Left ventricle myocardium inferior (tissue), 1 donor: ENCODE results near the gene CRYL1. TPM values are rescaled to one million over a fixed set of nuclear protein-coding genes. Genes with fewer than 3 reads are reported as not detected.

Experiments used
- DNase-seq: peaks from one replicate; pipeline ENCODE4 v3.0.0-alpha.2; 2020
- H3K27ac ChIP-seq: fragments of 200-600 bp; replicated peaks from 2 replicates; pipeline ENCODE4 v1.8.0; 2021
- H3K27me3 ChIP-seq: fragments of 200-600 bp; 2 replicates; pipeline ENCODE4 v1.8.0; 2021; ENCODE audit warnings: low read depth
- H3K36me3 ChIP-seq: fragments of 200-600 bp; 2 replicates; pipeline ENCODE4 v1.8.0; 2021
- H3K4me1 ChIP-seq: fragments of 200-600 bp; 2 replicates; pipeline ENCODE4 v1.8.0; 2021
- H3K4me3 ChIP-seq: fragments of 200-600 bp; 2 replicates; pipeline ENCODE4 v1.8.0; 2021; ENCODE audit warnings: mild to moderate bottlenecking, moderate library complexity
- H3K9me3 ChIP-seq: fragments of 200-600 bp; replicated peaks from 2 replicates; pipeline ENCODE4 v1.8.0; 2021
- CTCF ChIP-seq: fragments of 200-600 bp; IDR thresholded peaks from 2 replicates; pipeline ENCODE4 v1.8.0; 2021; ENCODE audit warnings: antibody characterized with exemption, mild to moderate bottlenecking, borderline replicate concordance
- intact Hi-C: fragments of 100-400 bp; cut with micrococcal nuclease; formaldehyde crosslinking; loops from one replicate; pipeline ENCODE4 v1.11.0; 2022
- total RNA-seq: library from RNA; stranded (reverse); fragmentation: NEBNext Ultra II Directional; extraction: Animal tissue kit (Norgen Biotek cat#: 25700); gene quantifications from one replicate; pipeline ENCODE4 v1.2.1, GENCODE V29; 2021
- donor health status: DM: no; HTN: yes; CAD: no; lungs with severe emphysema.

CRYL1 gene
- total RNA-seq, 1 donor from 2014 or later: 20.5 TPM

GRCh38 chr13:20408181-20408580, 117.5 kb downstream of the CRYL1 start:
- Histone ChIP-seq H3K9me3 (no peaks in the 10 kb centered on the region), H3K27ac (no peak overlapping the region), H3K4me1 (no peaks in the 10 kb centered on the region), H3K36me3 (peaks cover 18% of the 10 kb centered on the region), H3K4me3 (no peak overlapping the region), H3K27me3 (no peaks in the 10 kb centered on the region)
- intact Hi-C loops: no loop called here
- TF ChIP-seq CTCF: no peak
- no peak for DNase-seq

GRCh38 chr13:20407759-20408158, 117.9 kb downstream of the CRYL1 start:
- TF ChIP-seq CTCF: no peak
- Histone ChIP-seq H3K36me3 (peaks cover 22% of the 10 kb centered on the region), H3K4me1 (no peaks in the 10 kb centered on the region), H3K9me3 (no peaks in the 10 kb centered on the region), H3K27me3 (no peaks in the 10 kb centered on the region), H3K27ac (no peak overlapping the region), H3K4me3 (no peak overlapping the region)
- intact Hi-C loops: no loop called here
- DNase-seq: no peak

GRCh38 chr13:20405691-20406090, 120.0 kb downstream of the CRYL1 start:
- no peak for TF ChIP-seq CTCF
- no peak for DNase-seq
- H3K4me3 ChIP-seq: no peak overlapping the region
- H3K27me3 ChIP-seq: no peaks in the 10 kb centered on the region
- H3K36me3 ChIP-seq: peaks cover 24% of the 10 kb centered on the region
- no peaks in the 10 kb centered on the region for H3K4me1 ChIP-seq
- intact Hi-C loops: no loop called here
- H3K9me3 ChIP-seq: no peaks in the 10 kb centered on the region
- H3K27ac ChIP-seq: no peak overlapping the region

GRCh38 chr13:20404488-20405222, 121.0 kb downstream of the CRYL1 start:
- Histone ChIP-seq H3K27me3 (no peaks in the 10 kb centered on the region), H3K4me1 (no peaks in the 10 kb centered on the region), H3K4me3 (no peak overlapping the region), H3K27ac (no peak overlapping the region), H3K36me3 (peaks cover 24% of the 10 kb centered on the region), H3K9me3 (no peaks in the 10 kb centered on the region)
- intact Hi-C loops: no loop called here
- TF ChIP-seq CTCF: no peak
- no peak for DNase-seq

- Histone ChIP-seq H3K9me3 (no peaks in the 10 kb centered on the region), H3K36me3 (peaks cover 24% of the 10 kb centered on the region), H3K27ac (no peak overlapping the region), H3K27me3 (no peaks in the 10 kb centered on the region), H3K4me1 (no peaks in the 10 kb centered on the region), H3K4me3 (no peak overlapping the region)
- DNase-seq: no peak
- TF ChIP-seq CTCF: no peak
- intact Hi-C loops: no loop called here
Measured at GRCh38 chr13:20403826-20404225, 121.8 kb downstream of the CRYL1 start.
